K562 (cell line): Measurements from ENCODE around the gene ASAH2. TPM values are rescaled to one million over a fixed set of nuclear protein-coding genes. Genes with fewer than 3 reads are reported as not detected.

ENCODE experiments used
- ATAC-seq: fragments of 200-7000 bp; cut with Tn5 transposase; 3 replicates; pipeline ENCODE4 v1.9.1; 2020; ENCODE audit warnings: moderate library complexity
- BruUV-seq: library from RNA; stranded (reverse); fragments of 400-500 nt; replicated peaks from 2 replicates; lab custom pipeline; 2021; lab: Mats Ljungman, UMichigan
- CTCF ChIA-PET: fragments of 300-600 bp; formaldehyde crosslinking; extraction: SDS; loops from one replicate; lab custom pipeline; 2021; ENCODE audit warnings: low intra/inter-chr PET ratio; lab: Yijun Ruan, JAX
- POLR2A ChIA-PET: fragments of 300-600, 350-650 bp; sonication (Branson Sonifier 250); formaldehyde crosslinking; extraction: SDS; loops from one replicate; lab custom pipeline; 2021; ENCODE audit warnings: antibody characterized with exemption, inconsistent platforms; lab: Yijun Ruan, JAX
- DNase-seq, 4 experiments: peaks; one replicate each; pipeline versions ENCODE4 v3.0.0 to v3.0.0-alpha.2; 2011 to 2018; ENCODE audit warnings: low spot score in 3 of 4, mixed read lengths in 3 of 4; ENCODE audit errors: extremely low read depth in 1 of 4
- FAIRE-seq: peaks from 2 replicates; lab custom pipeline; 2011; peaks lifted over from hg19 to GRCh38; lab: Jason Lieb, UNC
- H2AFZ ChIP-seq: 2 replicates; pipeline ENCODE4 v1.6.0; 2011; ENCODE audit warnings: low read depth, low read length, control low read depth, inconsistent platforms
- H3K27ac ChIP-seq: fragments of 200-600 bp; 3 replicates; pipeline ENCODE4 v1.8.0; 2011; ENCODE audit warnings: low read depth, mild to moderate bottlenecking, control low read depth, inconsistent platforms, low read length, moderate library complexity, mixed read lengths; ENCODE audit errors: extremely low read depth
- H3K27me3 ChIP-seq, 2 experiments: fragments of 300-600 bp in 1 of 2; 2 replicates in 1 of 2; 3 replicates in 1 of 2; pipeline versions ENCODE4 v1.6.0 to v1.8.0; 2011; ENCODE audit warnings: inconsistent platforms in 2 of 2, low read length in 2 of 2, mild to moderate bottlenecking in 1 of 2, mixed read lengths in 1 of 2, moderate library complexity in 1 of 2; ENCODE audit not compliant: control insufficient read depth in 2 of 2, insufficient read depth in 2 of 2
- H3K36me3 ChIP-seq: fragments of 300-600 bp; 3 replicates; pipeline ENCODE4 v1.8.0; 2011; ENCODE audit warnings: mild to moderate bottlenecking, low read length, inconsistent platforms; ENCODE audit not compliant: control insufficient read depth, insufficient read depth
- H3K4me1 ChIP-seq, 2 experiments: fragments of 200-600 bp in 1 of 2; replicated peaks in 1 of 2; 2 replicates in 1 of 2; 3 replicates in 1 of 2; pipeline versions ENCODE4 v1.5.1 to v1.8.0; 2011; ENCODE audit warnings: inconsistent platforms in 2 of 2, low read length in 2 of 2, mild to moderate bottlenecking in 1 of 2, mixed read lengths in 1 of 2, moderate library complexity in 1 of 2; ENCODE audit not compliant: control insufficient read depth in 2 of 2, insufficient read depth in 2 of 2
- H3K4me2 ChIP-seq: 2 replicates; pipeline ENCODE4 v1.6.1; 2011; ENCODE audit warnings: low read length, control low read depth, inconsistent platforms, mixed read lengths; ENCODE audit not compliant: insufficient read depth
- H3K4me3 ChIP-seq: fragments of 200-600 bp; sonication (generic), shearing (Covaris generic); 2 replicates; pipeline ENCODE4 v1.5.1; 2016; ENCODE audit warnings: control low read depth, inconsistent platforms
- H3K79me2 ChIP-seq: fragments of 200-600 bp; 3 replicates; pipeline ENCODE4 v1.8.0; 2011; ENCODE audit warnings: low read length, inconsistent platforms; ENCODE audit not compliant: control insufficient read depth, insufficient read depth
- H3K9ac ChIP-seq, 2 experiments: 2 replicates each; pipeline versions ENCODE4 v1.6.0 to v1.6.1; 2011; ENCODE audit warnings: low read depth in 2 of 2, low read length in 2 of 2, control low read depth in 1 of 2, inconsistent platforms in 1 of 2, mild to moderate bottlenecking in 1 of 2, mixed read lengths in 1 of 2; ENCODE audit not compliant: insufficient read depth in 1 of 2
- H3K9me1 ChIP-seq: one replicate; pipeline ENCODE4 v1.6.0; 2011; ENCODE audit warnings: inconsistent platforms, mild to moderate bottlenecking, low read length, moderate library complexity; ENCODE audit not compliant: control insufficient read depth, insufficient read depth
- H3K9me3 ChIP-seq: replicated peaks from 2 replicates; pipeline ENCODE4 v1.5.1; 2011; ENCODE audit warnings: low read depth, low read length, inconsistent platforms; ENCODE audit not compliant: control insufficient read depth, insufficient read depth
- H4K20me1 ChIP-seq: replicated peaks from 2 replicates; pipeline ENCODE4 v1.6.1; 2011; ENCODE audit warnings: low read length, inconsistent platforms, mixed read lengths; ENCODE audit not compliant: control insufficient read depth, insufficient read depth
- POLR3G ChIP-seq: IDR thresholded peaks from 2 replicates; pipeline ENCODE4 v1.6.1; 2011; ENCODE audit not compliant: insufficient read length, insufficient replicate concordance; ENCODE audit errors: extremely low read depth
- WGBS: fragments of 100-300 bp; shearing (Covaris generic); methylation state at CpG from one replicate; pipeline ENCODE4 v1.1.6; 2016; ENCODE audit warnings: low coverage, mixed read lengths; ENCODE audit not compliant: insufficient coverage; ENCODE audit errors: missing lambda C conversion rate; 5-methylcytosine and 5-hydroxymethylcytosine counted together
- in situ Hi-C: fragments of 300-500 bp; cut with MboI; formaldehyde crosslinking; loops from 4 replicates; pipeline ENCODE4 v1.15.0; 2018; ENCODE audit warnings: inconsistent platforms, mixed read lengths
- intact Hi-C: fragments of 100-400 bp; cut with micrococcal nuclease; formaldehyde crosslinking; loops from 2 replicates; pipeline ENCODE4 v1.14.2; 2022
- polyA plus RNA-seq, 8 experiments: library from polyadenylated mRNA; depleted of rRNA in 4 of 8; stranded (reverse) in 5 of 8; unstranded in 3 of 8; fragments of >200 nt; fragmentation: Nextera tagmentation in 2 of 8; fragmentation: Illumina TruSeq in 1 of 8; extraction: Ambion mirVana in 2 of 8; extraction: Trizol in 1 of 8; gene quantifications; 2 replicates each; pipeline versions ENCODE4 v1.2.1 to v1.2.3, GENCODE V29; 2011 to 2014; ENCODE audit warnings: inconsistent platforms in 1 of 8, missing spikeins in 1 of 8
- total RNA-seq, 7 experiments: library from RNA; depleted of rRNA in 6 of 7; stranded (reverse); fragments of >200 nt in 6 of 7; fragmentation: Illumina TruSeq in 2 of 7; extraction: Trizol in 2 of 7; gene quantifications; 2 replicates each; pipeline versions ENCODE4 v1.2.1 to v1.2.3, GENCODE V29; 2011 to 2021; ENCODE audit warnings: low replicate concordance in 1 of 7
- TF ChIP-seq, protein P1 (sequence below): fragments of 450-650 bp; IDR thresholded peaks from 2 replicates; pipeline ENCODE4 v1.6.1; 2016; ENCODE audit warnings: antibody characterized with exemption
- TF ChIP-seq, protein P2 (sequence below), 2 experiments: IDR thresholded peaks in 1 of 2; conservative IDR thresholded peaks in 1 of 2; 2 replicates each; pipeline ENCODE4 v1.6.1; 2016; ENCODE audit warnings: low read depth in 2 of 2, mild to moderate bottlenecking in 1 of 2, missing compliant biosample characterization in 1 of 2, missing genetic modification characterization in 1 of 2, moderate library complexity in 1 of 2
- TF ChIP-seq, protein P3 (sequence below), 2 experiments: fragments of 450-650 bp in 1 of 2; sonication (generic) in 1 of 2; formaldehyde crosslinking in 1 of 2; IDR thresholded peaks in 1 of 2; conservative IDR thresholded peaks in 1 of 2; 2 replicates each; pipeline versions ENCODE4 v1.6.1 to v1.8.1; 2016 to 2023; ENCODE audit warnings: mild to moderate bottlenecking in 2 of 2, moderate library complexity in 2 of 2, inconsistent platforms in 1 of 2, missing genetic modification reagents in 1 of 2
- TF ChIP-seq, protein P4 (sequence below): fragments of 450-650 bp; formaldehyde crosslinking; IDR thresholded peaks from 2 replicates; pipeline ENCODE4 v1.4.0; 2022; ENCODE audit warnings: missing genetic modification characterization

ASAH2 gene
- total and polyA plus RNA-seq, 9 of the 15 experiments (the other 6 are each of a cell fraction or from before 2014, with no cell fraction given), result 2.5 to 12.0 (median 8.5) TPM

DNA sequence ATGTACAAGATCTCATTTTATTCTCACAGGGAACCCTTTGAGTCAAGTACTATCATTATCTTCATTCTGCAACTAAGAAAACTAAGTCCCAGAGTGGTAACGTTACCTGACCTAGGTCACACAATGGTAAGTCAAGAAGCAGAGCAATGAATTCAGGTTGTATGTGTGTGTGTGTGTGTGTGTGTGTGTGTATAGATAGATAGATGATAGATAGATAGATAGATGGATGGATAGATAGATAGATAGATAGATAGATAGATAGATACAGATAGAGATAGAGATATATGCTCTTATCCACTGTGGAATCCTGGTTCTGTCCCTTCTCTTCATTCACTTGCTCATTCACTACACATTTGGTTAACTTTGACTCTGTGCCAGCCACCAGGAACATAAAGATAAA is 29.8 kb downstream of the ASAH2 start (continued):
- TF ChIP-seq, protein P1, sequence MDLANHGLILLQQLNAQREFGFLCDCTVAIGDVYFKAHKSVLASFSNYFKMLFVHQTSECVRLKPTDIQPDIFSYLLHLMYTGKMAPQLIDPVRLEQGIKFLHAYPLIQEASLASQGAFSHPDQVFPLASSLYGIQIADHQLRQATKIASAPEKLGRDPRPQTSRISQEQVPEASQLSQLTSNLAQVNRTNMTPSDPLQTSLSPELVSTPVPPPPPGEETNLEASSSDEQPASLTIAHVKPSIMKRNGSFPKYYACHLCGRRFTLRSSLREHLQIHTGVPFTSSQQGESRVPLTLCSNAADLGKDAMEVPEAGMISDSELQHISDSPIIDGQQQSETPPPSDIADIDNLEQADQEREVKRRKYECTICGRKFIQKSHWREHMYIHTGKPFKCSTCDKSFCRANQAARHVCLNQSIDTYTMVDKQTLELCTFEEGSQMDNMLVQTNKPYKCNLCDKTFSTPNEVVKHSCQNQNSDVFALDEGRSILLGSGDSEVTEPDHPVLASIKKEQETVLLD, result peak; percentile 75
- TF ChIP-seq, protein P2, sequence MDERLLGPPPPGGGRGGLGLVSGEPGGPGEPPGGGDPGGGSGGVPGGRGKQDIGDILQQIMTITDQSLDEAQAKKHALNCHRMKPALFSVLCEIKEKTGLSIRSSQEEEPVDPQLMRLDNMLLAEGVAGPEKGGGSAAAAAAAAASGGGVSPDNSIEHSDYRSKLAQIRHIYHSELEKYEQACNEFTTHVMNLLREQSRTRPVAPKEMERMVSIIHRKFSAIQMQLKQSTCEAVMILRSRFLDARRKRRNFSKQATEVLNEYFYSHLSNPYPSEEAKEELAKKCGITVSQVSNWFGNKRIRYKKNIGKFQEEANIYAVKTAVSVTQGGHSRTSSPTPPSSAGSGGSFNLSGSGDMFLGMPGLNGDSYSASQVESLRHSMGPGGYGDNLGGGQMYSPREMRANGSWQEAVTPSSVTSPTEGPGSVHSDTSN (CRISPR knock-in tag; IDR thresholded peaks at IDR 0.05; ENCODE audit: low read depth), result no peak
- TF ChIP-seq, protein P2 (tag; conservative IDR thresholded peaks at IDR 0.05; ENCODE audit: low read depth), result 0 out of 2 replicates have a peak, but pooled peaks have one; percentile 6

- intact Hi-C loops, result no loop called here
- Histone ChIP-seq H3K9ac (no peak overlapping the region), H3K9me3 (no peaks in the 10 kb centered on the region), H3K27me3 (no peaks in the 10 kb centered on the region), H3K4me1 (no peaks in the 10 kb centered on the region), H3K4me3 (no peak overlapping the region), H2AFZ (no peak overlapping the region), H3K9me1 (no peaks in the 10 kb centered on the region), H4K20me1 (no peaks in the 10 kb centered on the region), H3K27ac (no peak overlapping the region), H3K36me3 (no peaks in the 10 kb centered on the region), H3K4me2 (no peak overlapping the region), H3K79me2 (no peaks in the 10 kb centered on the region)
- CTCF ChIA-PET, result no interaction called here
- no peak for TF ChIP-seq POLR3G
- TF ChIP-seq, protein P3, sequence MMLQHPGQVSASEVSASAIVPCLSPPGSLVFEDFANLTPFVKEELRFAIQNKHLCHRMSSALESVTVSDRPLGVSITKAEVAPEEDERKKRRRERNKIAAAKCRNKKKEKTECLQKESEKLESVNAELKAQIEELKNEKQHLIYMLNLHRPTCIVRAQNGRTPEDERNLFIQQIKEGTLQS (IDR thresholded peaks at IDR 0.05), result 0 out of 2 replicates have a peak, but pooled peaks have one; percentile 33
- TF ChIP-seq, protein P3 (CRISPR knock-in tag; conservative IDR thresholded peaks at IDR 0.05), result no peak
- TF ChIP-seq, protein P4, sequence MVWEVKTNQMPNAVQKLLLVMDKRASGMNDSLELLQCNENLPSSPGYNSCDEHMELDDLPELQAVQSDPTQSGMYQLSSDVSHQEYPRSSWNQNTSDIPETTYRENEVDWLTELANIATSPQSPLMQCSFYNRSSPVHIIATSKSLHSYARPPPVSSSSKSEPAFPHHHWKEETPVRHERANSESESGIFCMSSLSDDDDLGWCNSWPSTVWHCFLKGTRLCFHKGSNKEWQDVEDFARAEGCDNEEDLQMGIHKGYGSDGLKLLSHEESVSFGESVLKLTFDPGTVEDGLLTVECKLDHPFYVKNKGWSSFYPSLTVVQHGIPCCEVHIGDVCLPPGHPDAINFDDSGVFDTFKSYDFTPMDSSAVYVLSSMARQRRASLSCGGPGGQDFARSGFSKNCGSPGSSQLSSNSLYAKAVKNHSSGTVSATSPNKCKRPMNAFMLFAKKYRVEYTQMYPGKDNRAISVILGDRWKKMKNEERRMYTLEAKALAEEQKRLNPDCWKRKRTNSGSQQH, result no peak
- in situ Hi-C loops, result loop anchor here (10.0 kb wide), 1 partner anchor 75 kb away; no protein-coding TSS in a partner anchor
- FAIRE-seq (no peak), ATAC-seq (0 out of 3 replicates have a peak, but pooled peaks have one; percentile 17), DNase-seq (peak in 1 of 4 experiments; percentile 32)
- POLR2A ChIA-PET, result interaction anchor here (0.7 kb wide), 1 partner anchor 15 kb away, joined by 3 read pairs; no protein-coding TSS in a partner anchor
- 26% methylated on average over 2 of the region's 2 CpGs for WGBS
- no TSS peak for BruUV-seq
These were observed 31.7 kb downstream of the ASAH2 start for GRCh38 chr10:50219646-50220045.
